Measurements from ENCODE around the gene CCDC17. TPM values are rescaled to one million over a fixed set of nuclear protein-coding genes. Genes with fewer than 3 reads are reported as not detected.

Gene CCDC17
- total RNA-seq, 2 donors from 2014 or later = 1.3 to 3.8 TPM

GRCh38 chr1:45615885-45616284 lies 8.0 kb downstream of the CCDC17 start:
- no peak overlapping the region for H3K4me3 ChIP-seq
- no peaks in the 10 kb centered on the region for H3K9me3 ChIP-seq
- intact Hi-C loops (cut with DNase I) = no loop called here
- WGBS = 81% methylated on average over 1 of the region's 1 CpG
- no peak for DNase-seq (ENCODE audit: low spot score)
- TF ChIP-seq POLR2AphosphoS5 (IDR thresholded peaks at IDR 0.05) (no peak), POLR2A (IDR thresholded peaks at IDR 0.05) (no peak), CTCF (IDR thresholded peaks at IDR 0.05) (no peak)
- H3K4me1 ChIP-seq (replicated peaks) = no peaks in the 10 kb centered on the region
- no peaks in the 10 kb centered on the region for H3K27me3 ChIP-seq (replicated peaks; ENCODE audit: insufficient read depth)
- H3K36me3 ChIP-seq = peaks cover 7 to 27% of the 10 kb centered on the region in 2 donors
- no peak overlapping the region for H3K27ac ChIP-seq

GRCh38 chr1:45612941-45613579 lies 10.8 kb downstream of the CCDC17 start:
- Histone ChIP-seq H3K9me3 (no peaks in the 10 kb centered on the region), H3K27me3 (replicated peaks; ENCODE audit: insufficient read depth) (no peaks in the 10 kb centered on the region), H3K4me3 (no peak overlapping the region), H3K4me1 (replicated peaks) (no peaks in the 10 kb centered on the region), H3K27ac (no peak overlapping the region), H3K36me3 (peaks cover 7 to 27% of the 10 kb centered on the region in 2 donors)
- TF ChIP-seq POLR2A (IDR thresholded peaks at IDR 0.05) (no peak), CTCF (IDR thresholded peaks at IDR 0.05) (no peak), POLR2AphosphoS5 (IDR thresholded peaks at IDR 0.05) (no peak)
- WGBS = 52% methylated on average over 8 of the region's 8 CpGs
- DNase-seq (ENCODE audit: low spot score) = no peak
- intact Hi-C loops (cut with DNase I) = no loop called here

GRCh38 chr1:45610589-45611226 lies 13.1 kb downstream of the CCDC17 start:
- H3K36me3 ChIP-seq = peaks cover 0 to 9% of the 10 kb centered on the region in 2 donors
- intact Hi-C loops (cut with DNase I) = no loop called here
- no peak for DNase-seq (ENCODE audit: low spot score)

GRCh38 chr1:45608175-45609156 lies 15.4 kb downstream of the CCDC17 start:
- TF ChIP-seq POLR2A (IDR thresholded peaks at IDR 0.05) (no peak), CTCF (IDR thresholded peaks at IDR 0.05) (no peak), POLR2AphosphoS5 (IDR thresholded peaks at IDR 0.05) (no peak)
- no peaks in the 10 kb centered on the region for H3K9me3 ChIP-seq
- DNase-seq (ENCODE audit: low spot score) = no peak
- intact Hi-C loops (cut with DNase I) = no loop called here
- H3K27me3 ChIP-seq (replicated peaks; ENCODE audit: insufficient read depth) = no peaks in the 10 kb centered on the region
- H3K4me3 ChIP-seq = no peak overlapping the region
- H3K27ac ChIP-seq = no peak overlapping the region
- 86% methylated on average over 5 of the region's 5 CpGs for WGBS
- H3K4me1 ChIP-seq (replicated peaks) = no peaks in the 10 kb centered on the region
- no peaks in the 10 kb centered on the region for H3K36me3 ChIP-seq

More at GRCh38 chr1:45610589-45611226, 13.1 kb downstream of the CCDC17 start:
- Histone ChIP-seq H3K4me1 (replicated peaks) (no peaks in the 10 kb centered on the region), H3K27me3 (replicated peaks; ENCODE audit: insufficient read depth) (no peaks in the 10 kb centered on the region), H3K9me3 (no peaks in the 10 kb centered on the region), H3K27ac (no peak overlapping the region), H3K4me3 (no peak overlapping the region)
- 94% methylated on average over 10 of the region's 10 CpGs for WGBS
- TF ChIP-seq POLR2A (IDR thresholded peaks at IDR 0.05) (no peak), POLR2AphosphoS5 (IDR thresholded peaks at IDR 0.05) (no peak), CTCF (IDR thresholded peaks at IDR 0.05) (no peak)
